GM06990 (cell line): ENCODE measurements around the gene DCST2.

Experiments
- DNase-seq: peaks from one replicate; pipeline ENCODE4 v3.0.0-alpha.2; 2011; ENCODE audit not compliant: insufficient read length; ENCODE audit errors: extremely low read depth
- H3K27me3 ChIP-seq: replicated peaks from 2 replicates; pipeline ENCODE4 v1.6.0; 2011; ENCODE audit warnings: low read length; ENCODE audit not compliant: control insufficient read depth, insufficient read depth
- H3K36me3 ChIP-seq: 2 replicates; pipeline ENCODE4 v1.5.1; 2011; ENCODE audit warnings: low read length; ENCODE audit not compliant: control insufficient read depth, insufficient read depth
- H3K4me3 ChIP-seq: replicated peaks from 2 replicates; pipeline ENCODE4 v1.5.1; 2011; ENCODE audit warnings: low read depth, mild to moderate bottlenecking, control low read depth, low read length
- TF ChIP-seq, protein P1 (sequence below): IDR thresholded peaks from 2 replicates; pipeline ENCODE4 v1.5.1; 2011; ENCODE audit warnings: low read length, control low read depth, mild to moderate bottlenecking, inconsistent platforms; ENCODE audit not compliant: insufficient read depth, poor library complexity, severe bottlenecking

DCST2 gene

GRCh38 chr1:155076371-155076770 is 42.8 kb upstream of the DCST2 start:
- TF ChIP-seq, protein P1, sequence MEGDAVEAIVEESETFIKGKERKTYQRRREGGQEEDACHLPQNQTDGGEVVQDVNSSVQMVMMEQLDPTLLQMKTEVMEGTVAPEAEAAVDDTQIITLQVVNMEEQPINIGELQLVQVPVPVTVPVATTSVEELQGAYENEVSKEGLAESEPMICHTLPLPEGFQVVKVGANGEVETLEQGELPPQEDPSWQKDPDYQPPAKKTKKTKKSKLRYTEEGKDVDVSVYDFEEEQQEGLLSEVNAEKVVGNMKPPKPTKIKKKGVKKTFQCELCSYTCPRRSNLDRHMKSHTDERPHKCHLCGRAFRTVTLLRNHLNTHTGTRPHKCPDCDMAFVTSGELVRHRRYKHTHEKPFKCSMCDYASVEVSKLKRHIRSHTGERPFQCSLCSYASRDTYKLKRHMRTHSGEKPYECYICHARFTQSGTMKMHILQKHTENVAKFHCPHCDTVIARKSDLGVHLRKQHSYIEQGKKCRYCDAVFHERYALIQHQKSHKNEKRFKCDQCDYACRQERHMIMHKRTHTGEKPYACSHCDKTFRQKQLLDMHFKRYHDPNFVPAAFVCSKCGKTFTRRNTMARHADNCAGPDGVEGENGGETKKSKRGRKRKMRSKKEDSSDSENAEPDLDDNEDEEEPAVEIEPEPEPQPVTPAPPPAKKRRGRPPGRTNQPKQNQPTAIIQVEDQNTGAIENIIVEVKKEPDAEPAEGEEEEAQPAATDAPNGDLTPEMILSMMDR = no peak
- DNase-seq = no peak
- Histone ChIP-seq H3K27me3 (peaks cover 3% of the 10 kb centered on the region), H3K36me3 (no peaks in the 10 kb centered on the region), H3K4me3 (no peak overlapping the region)

DNA sequence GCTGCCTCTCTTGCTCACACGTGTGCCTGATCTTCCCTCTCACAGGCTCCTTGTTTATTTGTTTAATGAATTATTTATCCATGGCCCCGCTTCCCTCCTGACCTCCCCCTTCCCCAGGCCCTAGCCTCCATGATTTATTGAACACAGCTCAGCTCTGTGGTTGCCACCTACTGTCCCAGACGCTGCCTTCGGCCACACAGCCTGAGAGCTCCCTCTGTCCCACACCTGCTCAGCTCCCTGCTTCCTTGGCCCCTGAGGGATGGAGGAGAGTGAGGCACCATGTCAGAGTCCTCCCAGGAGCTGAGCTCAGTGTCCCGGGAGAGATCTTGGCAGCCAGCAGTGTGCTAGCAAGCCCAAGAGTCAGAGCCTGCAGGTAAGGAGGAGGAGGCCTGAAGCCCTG is 42.0 kb upstream of the DCST2 start:
- Histone ChIP-seq H3K27me3 (peaks cover 3% of the 10 kb centered on the region; the same call in 1 of the 2 replicates), H3K4me3 (no peak overlapping the region), H3K36me3 (no peaks in the 10 kb centered on the region)
- no peak for DNase-seq
- TF ChIP-seq, protein P1 = no peak

DNA sequence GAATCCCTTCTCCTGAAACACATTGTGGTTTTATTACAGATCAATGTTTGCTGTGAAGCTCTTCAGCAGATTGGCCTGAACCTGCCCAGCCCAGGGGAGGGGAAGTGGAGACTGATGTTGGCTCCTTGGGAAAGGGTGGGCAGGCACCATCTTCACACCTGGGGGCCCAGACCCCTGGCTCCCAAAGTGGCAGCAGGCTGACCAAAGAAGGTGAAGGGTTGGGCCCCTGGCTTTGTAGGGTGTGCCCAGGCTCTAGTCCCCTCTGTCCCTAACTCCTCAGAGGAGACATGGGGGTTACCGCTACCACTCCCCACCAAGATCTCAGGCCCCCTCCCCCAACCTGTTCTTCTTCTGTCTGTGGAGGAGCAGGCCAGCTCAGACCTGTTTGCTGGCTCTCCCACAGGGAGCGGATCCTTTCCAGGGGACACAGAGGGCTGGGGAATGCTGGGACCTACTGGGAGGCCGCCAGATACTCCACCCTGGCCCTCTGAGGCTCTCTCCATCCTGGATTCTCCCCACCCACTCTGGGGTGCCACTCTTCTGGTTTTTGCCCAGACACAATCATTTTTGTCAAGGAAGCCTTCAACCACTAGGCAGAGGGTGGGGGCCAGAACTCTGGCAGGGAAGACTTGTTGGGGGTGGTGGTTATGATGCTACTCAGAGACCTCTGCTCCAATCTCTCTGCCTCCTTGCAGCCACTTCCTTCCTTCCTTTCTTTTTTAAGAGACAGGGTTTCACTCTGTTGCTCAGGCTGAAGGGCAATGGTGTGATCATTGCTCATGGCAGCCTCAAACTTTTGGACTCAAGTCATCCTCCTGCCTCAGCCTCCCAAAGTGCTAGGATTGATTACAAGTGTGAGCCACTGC is 40.0 kb upstream of the DCST2 start:
- TF ChIP-seq, protein P1 = no peak
- Histone ChIP-seq H3K27me3 (no peaks in the 10 kb centered on the region), H3K36me3 (0 out of 2 replicates have a peak, but pooled peaks cover 2% of the 10 kb centered on the region), H3K4me3 (no peak overlapping the region)
- DNase-seq = no peak

DNA sequence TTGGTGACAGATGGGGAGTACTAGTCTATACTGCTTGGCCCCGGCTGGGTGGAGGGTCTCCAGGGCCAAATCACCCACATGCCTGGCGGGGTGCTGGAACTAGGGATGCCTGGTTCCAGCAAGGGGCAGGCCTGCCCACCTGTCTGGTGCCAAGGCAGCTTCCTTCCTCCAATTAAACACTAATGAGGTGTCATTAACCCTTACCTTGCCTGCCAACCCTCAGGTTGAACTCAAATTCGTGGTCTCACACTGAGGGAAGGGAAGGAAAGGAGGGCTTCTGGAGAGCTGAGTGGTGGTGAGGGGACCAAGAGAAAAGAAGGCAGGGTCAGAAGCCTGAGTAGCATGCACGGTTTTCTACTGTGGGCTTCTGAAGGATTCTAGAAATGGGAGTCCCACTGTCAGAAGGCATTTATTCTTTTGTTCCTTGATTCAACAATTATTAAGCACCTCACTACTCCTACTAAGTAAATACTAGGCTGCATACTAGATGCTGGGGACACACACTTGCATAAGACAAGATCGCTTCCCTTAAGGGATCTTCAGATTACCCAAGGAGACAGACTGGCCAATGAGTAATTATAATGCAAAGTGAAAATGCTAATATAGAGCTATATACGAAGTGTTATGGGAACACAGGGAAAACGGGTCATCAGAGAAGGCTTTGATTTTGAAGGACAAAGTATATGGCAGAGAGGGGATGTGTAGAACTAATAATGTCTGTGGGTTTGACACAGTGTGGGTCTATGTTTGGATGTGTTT is 39.1 kb upstream of the DCST2 start:
- no peak overlapping the region for H3K4me3 ChIP-seq
- DNase-seq = no peak
- 0 out of 2 replicates have a peak, but pooled peaks cover 2% of the 10 kb centered on the region for H3K36me3 ChIP-seq
- no peaks in the 10 kb centered on the region for H3K27me3 ChIP-seq
- TF ChIP-seq, protein P1 = no peak

DNA sequence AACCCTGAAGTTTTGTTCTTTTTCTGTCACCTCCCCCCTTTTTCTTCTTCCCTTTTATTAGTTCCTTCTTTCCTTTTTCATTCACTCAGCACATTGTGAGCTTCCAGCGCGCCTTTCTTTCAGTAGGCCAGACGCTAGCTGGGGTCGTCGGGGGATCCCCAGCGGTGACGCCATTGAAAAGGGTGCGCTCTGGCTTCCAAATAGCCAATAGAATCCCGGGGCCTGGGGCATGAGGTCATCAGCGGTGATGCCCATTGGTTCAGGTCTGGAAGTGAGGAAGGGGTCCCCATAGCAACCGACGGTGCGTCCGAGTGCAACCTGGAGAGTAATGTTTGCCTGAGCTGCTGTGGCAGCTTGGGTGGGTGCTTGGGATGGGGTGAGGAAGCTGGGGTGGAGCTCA is 38.1 kb upstream of the DCST2 start:
- TF ChIP-seq, protein P1 = no peak
- no peak overlapping the region for H3K4me3 ChIP-seq
- DNase-seq = no peak
- 0 out of 2 replicates have a peak, but pooled peaks cover 2% of the 10 kb centered on the region for H3K36me3 ChIP-seq
- no peaks in the 10 kb centered on the region for H3K27me3 ChIP-seq
